HepG2 (cell line): ENCODE data around the gene HNRNPA1. TPM values are rescaled to one million over a fixed set of nuclear protein-coding genes. Genes with fewer than 3 reads are reported as not detected.

ENCODE experiments used
- FOXK2 ChIP-seq: fragments of 450-650 bp; IDR thresholded peaks from 2 replicates; pipeline ENCODE4 v1.6.1; 2016
- IRX3 ChIP-seq: sonication (generic); formaldehyde crosslinking; IDR thresholded peaks from 2 replicates; pipeline ENCODE4 v1.8.1; 2023; ENCODE audit warnings: mild to moderate bottlenecking, low read depth, missing genetic modification reagents, borderline replicate concordance
- JARID2 ChIP-seq: sonication (generic); formaldehyde crosslinking; IDR thresholded peaks from 2 replicates; pipeline ENCODE4 v1.8.1; 2023; ENCODE audit warnings: missing genetic modification reagents, inconsistent platforms; ENCODE audit not compliant: insufficient replicate concordance
- PHB2 ChIP-seq: fragments of 450-650 bp; IDR thresholded peaks from 2 replicates; pipeline ENCODE4 v1.6.1; 2018; ENCODE audit not compliant: partially characterized antibody
- TOPORS ChIP-seq: sonication (generic); formaldehyde crosslinking; IDR thresholded peaks from 2 replicates; pipeline ENCODE4 v1.8.0; 2023; ENCODE audit warnings: mild to moderate bottlenecking, missing genetic modification reagents
- ZMYM2 ChIP-seq: sonication (generic); formaldehyde crosslinking; IDR thresholded peaks from 2 replicates; pipeline ENCODE4 v1.8.0; 2022; ENCODE audit warnings: mild to moderate bottlenecking, missing genetic modification reagents
- ZNF207 ChIP-seq: fragments of 450-650 bp; IDR thresholded peaks from 2 replicates; pipeline ENCODE4 v1.6.1; 2016; ENCODE audit warnings: antibody characterized with exemption, borderline replicate concordance
- ZNF318 ChIP-seq: sonication (generic); formaldehyde crosslinking; IDR thresholded peaks from 2 replicates; pipeline ENCODE4 v1.4.0; 2020; ENCODE audit warnings: mild to moderate bottlenecking, missing genetic modification reagents
- ZNF33B ChIP-seq: sonication (generic); formaldehyde crosslinking; IDR thresholded peaks from 2 replicates; pipeline ENCODE4 v1.5.1; 2020; ENCODE audit warnings: mild to moderate bottlenecking, missing genetic modification reagents
- ZNF850 ChIP-seq: sonication (generic); formaldehyde crosslinking; conservative IDR thresholded peaks from 2 replicates; pipeline ENCODE4 v1.9.0; 2021; ENCODE audit warnings: mild to moderate bottlenecking, missing genetic modification reagents
- polyA plus RNA-seq, 8 experiments: library from polyadenylated mRNA; depleted of rRNA in 3 of 8; stranded (reverse) in 7 of 8; unstranded in 1 of 8; fragments of >200 nt; fragmentation: Illumina TruSeq in 4 of 8; extraction: Trizol in 4 of 8; gene quantifications; 2 replicates each; pipeline versions ENCODE4 v1.2.1 to v1.2.3, GENCODE V29; 2011 to 2016; ENCODE audit warnings: low read depth in 4 of 8, missing spikeins in 1 of 8, mixed read lengths in 1 of 8; ENCODE audit not compliant: insufficient read depth in 1 of 8
- total RNA-seq, 5 experiments: library from RNA; depleted of rRNA; stranded (reverse); fragments of >200 nt; fragmentation: Illumina TruSeq; extraction: Trizol; gene quantifications; 2 replicates each; pipeline ENCODE4 v1.2.3, GENCODE V29; 2016; ENCODE audit warnings: low read depth in 1 of 5
- TF ChIP-seq, protein P1 (sequence below): IDR thresholded peaks from 2 replicates; pipeline ENCODE4 v1.6.1; 2016
- TF ChIP-seq, protein P2 (sequence below): sonication (generic); formaldehyde crosslinking; IDR thresholded peaks from 2 replicates; pipeline ENCODE4 v1.4.0; 2020; ENCODE audit warnings: missing genetic modification reagents

HNRNPA1 gene
- total and polyA plus RNA-seq, 2 of the 13 experiments (the other 11 are each of a cell fraction or from before 2014, with no cell fraction given): 535 to 1,820 TPM

- TF ChIP-seq ZNF318 (CRISPR knock-in tag) (no peak), PHB2 (no peak), IRX3 (CRISPR knock-in tag) (no peak), ZMYM2 (CRISPR knock-in tag) (no peak), ZNF33B (CRISPR knock-in tag) (peak; percentile 48; the same call in 1 of the 2 replicates), TOPORS (CRISPR knock-in tag) (no peak), FOXK2 (0 out of 2 replicates have a peak, but pooled peaks have one; percentile 22), ZNF207 (no peak), ZNF850 (CRISPR knock-in tag) (no peak), JARID2 (CRISPR knock-in tag) (no peak)
- TF ChIP-seq, protein P1, sequence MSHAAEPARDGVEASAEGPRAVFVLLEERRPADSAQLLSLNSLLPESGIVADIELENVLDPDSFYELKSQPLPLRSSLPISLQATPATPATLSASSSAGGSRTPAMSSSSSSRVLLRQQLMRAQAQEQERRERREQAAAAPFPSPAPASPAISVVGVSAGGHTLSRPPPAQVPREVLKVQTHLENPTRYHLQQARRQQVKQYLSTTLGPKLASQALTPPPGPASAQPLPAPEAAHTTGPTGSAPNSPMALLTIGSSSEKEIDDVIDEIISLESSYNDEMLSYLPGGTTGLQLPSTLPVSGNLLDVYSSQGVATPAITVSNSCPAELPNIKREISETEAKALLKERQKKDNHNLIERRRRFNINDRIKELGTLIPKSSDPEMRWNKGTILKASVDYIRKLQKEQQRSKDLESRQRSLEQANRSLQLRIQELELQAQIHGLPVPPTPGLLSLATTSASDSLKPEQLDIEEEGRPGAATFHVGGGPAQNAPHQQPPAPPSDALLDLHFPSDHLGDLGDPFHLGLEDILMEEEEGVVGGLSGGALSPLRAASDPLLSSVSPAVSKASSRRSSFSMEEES (CRISPR knock-in tag): peak; percentile 46; the same call in 1 of the 2 replicates
- TF ChIP-seq, protein P2, sequence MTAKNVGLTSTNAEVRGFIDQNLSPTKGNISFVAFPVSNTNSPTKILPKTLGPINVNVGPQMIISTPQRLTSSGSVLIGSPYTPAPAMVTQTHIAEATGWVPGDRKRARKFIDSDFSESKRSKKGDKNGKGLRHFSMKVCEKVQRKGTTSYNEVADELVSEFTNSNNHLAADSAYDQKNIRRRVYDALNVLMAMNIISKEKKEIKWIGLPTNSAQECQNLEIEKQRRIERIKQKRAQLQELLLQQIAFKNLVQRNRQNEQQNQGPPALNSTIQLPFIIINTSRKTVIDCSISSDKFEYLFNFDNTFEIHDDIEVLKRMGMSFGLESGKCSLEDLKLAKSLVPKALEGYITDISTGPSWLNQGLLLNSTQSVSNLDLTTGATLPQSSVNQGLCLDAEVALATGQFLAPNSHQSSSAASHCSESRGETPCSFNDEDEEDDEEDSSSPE (CRISPR knock-in tag): no peak
These were observed 44.3 kb downstream of the HNRNPA1 start, which contains the start of gene COPZ1 (continued) for GRCh38 chr12:54324617-54325441.
